Measurements from ENCODE around the gene DNM3. TPM values are rescaled to one million over a fixed set of nuclear protein-coding genes. Genes with fewer than 3 reads are reported as not detected.

Gene DNM3
- total RNA-seq, 1 experiment from 2014 or later, result 2.7 TPM

GRCh38 chr1:171948511-171948910 lies 107.2 kb downstream of the DNM3 start:
- H3T11ph ChIP-seq (ENCODE audit: low read length), result no peak overlapping the region
- no peaks in the 10 kb centered on the region for H3K79me2 ChIP-seq (ENCODE audit: insufficient read depth, low read length)
- H2BK5ac ChIP-seq (ENCODE audit: insufficient read length, low read length), result no peak overlapping the region
- H4K5ac ChIP-seq (ENCODE audit: insufficient read length, low read depth, low read length), result no peak overlapping the region
- H3K4me2 ChIP-seq (ENCODE audit: insufficient read depth, insufficient read length, low read length), result no peak overlapping the region
- H3K27me3 ChIP-seq (ENCODE audit: insufficient read depth, low read length), result no peaks in the 10 kb centered on the region
- H3K79me1 ChIP-seq (ENCODE audit: insufficient read depth, low read depth, low read length, poor library complexity, severe bottlenecking), result no peaks in the 10 kb centered on the region
- H3K9me3 Mint-ChIP-seq, result peaks cover 13% of the 10 kb centered on the region in 2 experiments; a peak in 4 of 5 replicates
- no peak overlapping the region for H3K9ac ChIP-seq (ENCODE audit: extremely low read depth, insufficient read length, low read length)
- TF ChIP-seq, protein P1, sequence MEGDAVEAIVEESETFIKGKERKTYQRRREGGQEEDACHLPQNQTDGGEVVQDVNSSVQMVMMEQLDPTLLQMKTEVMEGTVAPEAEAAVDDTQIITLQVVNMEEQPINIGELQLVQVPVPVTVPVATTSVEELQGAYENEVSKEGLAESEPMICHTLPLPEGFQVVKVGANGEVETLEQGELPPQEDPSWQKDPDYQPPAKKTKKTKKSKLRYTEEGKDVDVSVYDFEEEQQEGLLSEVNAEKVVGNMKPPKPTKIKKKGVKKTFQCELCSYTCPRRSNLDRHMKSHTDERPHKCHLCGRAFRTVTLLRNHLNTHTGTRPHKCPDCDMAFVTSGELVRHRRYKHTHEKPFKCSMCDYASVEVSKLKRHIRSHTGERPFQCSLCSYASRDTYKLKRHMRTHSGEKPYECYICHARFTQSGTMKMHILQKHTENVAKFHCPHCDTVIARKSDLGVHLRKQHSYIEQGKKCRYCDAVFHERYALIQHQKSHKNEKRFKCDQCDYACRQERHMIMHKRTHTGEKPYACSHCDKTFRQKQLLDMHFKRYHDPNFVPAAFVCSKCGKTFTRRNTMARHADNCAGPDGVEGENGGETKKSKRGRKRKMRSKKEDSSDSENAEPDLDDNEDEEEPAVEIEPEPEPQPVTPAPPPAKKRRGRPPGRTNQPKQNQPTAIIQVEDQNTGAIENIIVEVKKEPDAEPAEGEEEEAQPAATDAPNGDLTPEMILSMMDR (conservative IDR thresholded peaks at IDR 0.05), result no peak
- no peak overlapping the region for H2BK20ac ChIP-seq (ENCODE audit: low read depth, low read length, poor library complexity, severe bottlenecking)
- H3K4me1 Mint-ChIP-seq, result peaks cover 43 to 48% of the 10 kb centered on the region in 2 experiments
- WGBS (ENCODE audit: extremely low coverage, insufficient read length, low lambda C conversion rate), result no CpG with 5 or more reads among the region's 1 CpG
- no peaks in the 10 kb centered on the region for H4K20me1 ChIP-seq (ENCODE audit: control insufficient read depth, insufficient read depth, insufficient read length)
- peaks cover 11 to 14% (median 13%) of the 10 kb centered on the region in 3 experiments; a peak in 6 of 7 replicates for H3K36me3 Mint-ChIP-seq (ENCODE audit: insufficient read depth in 1 of 3, low read depth in 3 of 3)
- H3K27ac Mint-ChIP-seq, result no peak overlapping the region
- H2BK120ac ChIP-seq (ENCODE audit: low read depth, low read length, poor library complexity, severe bottlenecking), result no peak overlapping the region
- H3K27me3 Mint-ChIP-seq (ENCODE audit: low read depth), result no peaks in the 10 kb centered on the region
- no peak overlapping the region for H3K23ac ChIP-seq (ENCODE audit: insufficient read length, low read depth, low read length)
- H3K14ac ChIP-seq (ENCODE audit: insufficient read depth, low read length), result no peak overlapping the region
- no peak overlapping the region for H3K4ac ChIP-seq (ENCODE audit: low read depth, low read length)
- H2BK15ac ChIP-seq (ENCODE audit: low read depth, low read length), result no peak overlapping the region
- H3K9me3 ChIP-seq (ENCODE audit: control insufficient read depth, low read depth, low read length), result peaks cover 11% of the 10 kb centered on the region
- no peak overlapping the region for H2AK5ac ChIP-seq (ENCODE audit: insufficient read length, low read length)
- H3K23me2 ChIP-seq (ENCODE audit: insufficient read length, low read depth, low read length, poor library complexity, severe bottlenecking), result no peaks in the 10 kb centered on the region
- no peak overlapping the region for H3K4me3 Mint-ChIP-seq
- no peak for DNase-seq
- H3K27ac ChIP-seq (ENCODE audit: insufficient read length, low read depth, low read length), result no peak overlapping the region
- no peak overlapping the region for H2AFZ ChIP-seq (ENCODE audit: low read length)
- no peak overlapping the region for H3K56ac ChIP-seq (ENCODE audit: insufficient read length, low read depth, low read length)
- H2BK12ac ChIP-seq (ENCODE audit: insufficient read length, low read depth, low read length), result no peak overlapping the region
- H3K18ac ChIP-seq (ENCODE audit: insufficient read length, low read depth, low read length), result no peak overlapping the region
- peaks cover 10% of the 10 kb centered on the region for H3K4me1 ChIP-seq (ENCODE audit: insufficient read depth, low read length)
- no peak overlapping the region for H4K8ac ChIP-seq (replicated peaks; ENCODE audit: insufficient read length, low read depth, low read length)
- no peak overlapping the region for H4K91ac ChIP-seq (ENCODE audit: insufficient read length, low read depth, low read length)
